Right ventricle myocardium inferior (tissue), 1 donor: ENCODE measurements around the gene PMF1. TPM values are rescaled to one million over a fixed set of nuclear protein-coding genes. Genes with fewer than 3 reads are reported as not detected.

Experiments used
- ATAC-seq: fragments of 200-7000 bp; cut with Tn5 transposase; one replicate; pipeline ENCODE4 v1.9.1; 2020; ENCODE audit warnings: mild to moderate bottlenecking, moderate library complexity
- DNase-seq: peaks from one replicate; pipeline ENCODE4 v3.0.0; 2021; ENCODE audit errors: missing footprints
- intact Hi-C: fragments of 100-400 bp; cut with DNase I; formaldehyde crosslinking; loops from one replicate; pipeline ENCODE4 v1.11.0; 2022
- total RNA-seq: library from RNA; stranded (reverse); fragmentation: NEBNext Ultra II Directional; extraction: Animal tissue kit (Norgen Biotek cat#: 25700); gene quantifications from one replicate; pipeline ENCODE4 v1.2.1, GENCODE V29; 2021
- donor health status: DM: no; HTN: yes; CAD: no; lungs with severe emphysema.

Gene PMF1
- total RNA-seq, 1 donor from 2014 or later = 68.6 TPM

DNA sequence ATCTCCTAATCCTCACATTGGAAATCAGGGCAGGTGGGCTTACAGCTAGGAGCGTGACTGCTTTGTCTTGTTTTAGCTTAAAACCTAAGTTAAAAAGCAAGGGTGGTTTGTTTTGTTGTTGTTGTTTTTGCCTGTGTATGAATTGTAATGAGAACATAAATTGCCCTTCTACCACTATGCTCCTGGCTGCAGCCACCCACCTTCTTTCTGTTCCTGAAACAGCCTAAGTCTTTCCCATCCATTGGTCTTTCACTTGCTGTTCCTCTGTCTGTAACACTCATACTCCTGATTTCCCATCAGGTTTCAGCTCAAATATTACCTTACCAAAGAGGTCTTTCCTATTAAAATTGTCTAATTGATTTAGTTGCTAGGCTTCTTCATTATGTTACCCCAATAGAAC lies 70.7 kb downstream of the PMF1 start:
- intact Hi-C loops = loop anchor here (5.0 kb wide), 1 partner anchor 54 kb away; the partner anchor contains the start of genes CCT3 and TSACC
- no peak for DNase-seq
- no peak for ATAC-seq

DNA sequence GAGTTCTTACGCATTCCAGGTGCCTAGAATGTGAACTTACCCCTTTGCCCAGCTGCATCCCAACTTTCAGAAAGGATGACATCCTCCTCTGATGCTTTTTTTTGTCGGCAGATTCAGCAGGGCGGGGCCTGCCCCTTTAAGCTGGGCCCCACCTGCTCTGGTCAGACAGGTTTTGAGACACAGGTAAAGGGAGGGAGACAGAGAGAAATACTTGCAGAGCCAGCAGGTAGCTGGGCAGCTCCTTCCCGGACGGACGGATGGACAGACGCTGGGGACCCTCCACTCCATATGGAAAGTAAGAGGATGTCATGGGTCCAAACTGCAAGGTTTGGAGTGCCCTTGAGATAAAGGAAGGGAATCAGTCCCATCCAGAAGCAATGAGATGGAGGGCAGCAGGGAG lies 71.3 kb downstream of the PMF1 start, which contains the start of gene TMEM79:
TSS of gene TMEM79 (plus strand) at position 214 of the 400 bp plus-strand sequence. CDS start 902 bp downstream, outside the sequence.
- no peak for DNase-seq

GRCh38 chr1:156284757-156285156 lies 72.0 kb downstream of the PMF1 start:
- ATAC-seq = no peak
- intact Hi-C loops = loop anchor here (5.0 kb wide), 1 partner anchor 53 kb away; the partner anchor contains the start of genes CCT3 and TSACC
- no peak for DNase-seq

More for the DNA sequence above, 71.3 kb downstream of the PMF1 start, which contains the start of gene TMEM79:
- no peak for ATAC-seq
- intact Hi-C loops = loop anchor here (5.0 kb wide), 1 partner anchor 53 kb away; the partner anchor contains the start of genes CCT3 and TSACC

DNA sequence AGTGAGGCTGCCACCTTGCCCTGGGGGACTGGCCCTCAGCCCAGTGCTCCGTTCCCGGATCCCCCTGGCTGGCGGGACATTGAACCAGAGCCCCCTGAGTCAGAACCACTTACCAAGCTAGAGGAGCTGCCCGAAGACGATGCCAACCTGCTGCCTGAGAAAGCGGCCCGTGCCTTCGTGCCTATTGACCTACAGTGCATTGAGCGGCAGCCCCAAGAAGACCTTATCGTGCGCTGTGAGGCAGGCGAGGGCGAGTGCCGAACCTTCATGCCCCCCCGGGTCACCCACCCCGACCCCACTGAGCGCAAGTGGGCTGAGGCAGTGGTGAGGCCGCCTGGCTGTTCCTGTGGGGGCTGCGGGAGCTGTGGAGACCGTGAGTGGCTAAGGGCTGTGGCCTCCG lies 72.6 kb downstream of the PMF1 start:
- no peak for DNase-seq
- ATAC-seq = no peak
- intact Hi-C loops = no loop called here

GRCh38 chr1:156286061-156286460 lies 73.3 kb downstream of the PMF1 start:
- intact Hi-C loops = no loop called here
- DNase-seq = no peak
- no peak for ATAC-seq

Other genes starting within 250 kb of the PMF1 start
- 61.8 TPM for gene ARHGEF2, start 234.5 kb upstream of the PMF1 start, total RNA-seq
- gene SSR2, start 192.1 kb upstream of the PMF1 start, total RNA-seq = 79.9 TPM
- 33.5 TPM for gene UBQLN4, start 159.2 kb upstream of the PMF1 start, total RNA-seq
- 63.8 TPM for gene LAMTOR2, start 158.2 kb upstream of the PMF1 start, total RNA-seq
- gene RAB25, start 151.8 kb upstream of the PMF1 start, total RNA-seq = not detected
- 0.24 TPM for gene MEX3A, start 130.5 kb upstream of the PMF1 start, total RNA-seq
- gene LMNA, start 98.3 kb upstream of the PMF1 start, total RNA-seq = 288 TPM
- 2.2 TPM for gene SEMA4A, start 59.4 kb upstream of the PMF1 start, total RNA-seq
- 16.3 TPM for gene SLC25A44, start 18.9 kb upstream of the PMF1 start, total RNA-seq
- gene BGLAP, start 29.2 kb downstream of the PMF1 start, total RNA-seq = 0.32 TPM
- gene PAQR6, start 35.0 kb downstream of the PMF1 start, total RNA-seq = 0.54 TPM
- 91.6 TPM for gene SMG5, start 69.8 kb downstream of the PMF1 start, total RNA-seq
- 1.4 TPM for gene TMEM79, start 71.3 kb downstream of the PMF1 start, total RNA-seq
- gene GLMP, start 82.7 kb downstream of the PMF1 start, total RNA-seq = 16.4 TPM
- not detected for gene VHLL, start 86.3 kb downstream of the PMF1 start, total RNA-seq
- gene CCT3, start 125.3 kb downstream of the PMF1 start, total RNA-seq = 137 TPM
- not detected for gene TSACC, start 125.5 kb downstream of the PMF1 start, total RNA-seq
- not detected for gene RHBG, start 156.2 kb downstream of the PMF1 start, total RNA-seq